Breast epithelium (tissue), 3 donors: Measurements from ENCODE around the gene EPC1.

ENCODE experiments used
- CTCF ChIP-seq, 3 donors: fragments of 450-650 bp; IDR thresholded peaks; one replicate each; pipeline ENCODE4 v1.5.1; 2016 to 2017; ENCODE audit warnings: antibody characterized with exemption in 3 of 3, mild to moderate bottlenecking in 3 of 3, moderate library complexity in 3 of 3
- POLR2A ChIP-seq: fragments of 450-650 bp; IDR thresholded peaks from one replicate; pipeline ENCODE4 v1.6.1; 2016; ENCODE audit warnings: antibody characterized with exemption, mild to moderate bottlenecking, moderate library complexity
- POLR2AphosphoS5 ChIP-seq, 3 donors: sonication (generic); formaldehyde crosslinking; IDR thresholded peaks; one replicate each; pipeline ENCODE4 v1.6.1; 2017; ENCODE audit warnings: antibody characterized with exemption in 3 of 3

- TF ChIP-seq POLR2A (no peak), CTCF (IDR thresholded peaks at IDR 0.05) (no peak), POLR2AphosphoS5 (IDR thresholded peaks at IDR 0.05) (no peak)
These were observed 93.7 kb downstream of the EPC1 start for GRCh38 chr10:32253276-32253675.
